ENCODE measurements around the gene SCN8A.

- no peak for TF ChIP-seq CTCF (conservative IDR thresholded peaks at IDR 0.05; ENCODE audit: low read depth, low read length)
- TF ChIP-seq EZH2 (IDR thresholded peaks at IDR 0.05; ENCODE audit: borderline replicate concordance, low read depth, low read length, poor library complexity, severe bottlenecking), result no peak
Measured at GRCh38 chr12:51818566-51819300, 227.7 kb downstream of the SCN8A start.

Data from A673 (cell line).